OCI-LY1 (cell line): ENCODE measurements around the gene HCK.

Experiments
- H2AFZ ChIP-seq: fragments of 200-600 bp; sonication (generic), shearing (Covaris generic); 2 replicates; pipeline ENCODE4 v1.6.0; 2014; ENCODE audit warnings: antibody characterized with exemption, mild to moderate bottlenecking, low read length
- H3F3A ChIP-seq: fragments of 200-600 bp; sonication (generic), shearing (Covaris generic); 2 replicates; pipeline ENCODE4 v1.6.0; 2014; ENCODE audit warnings: mild to moderate bottlenecking, antibody characterized with exemption, low read length, moderate library complexity; ENCODE audit not compliant: insufficient read depth
- H3K27ac ChIP-seq: fragments of 200-600 bp; sonication (generic); 2 replicates; pipeline ENCODE4 v1.5.1; 2014; ENCODE audit warnings: low read length, mixed run types, mild to moderate bottlenecking, low read depth; ENCODE audit not compliant: poor library complexity, severe bottlenecking
- H3K27me3 ChIP-seq: fragments of 200-600 bp; sonication (generic); 2 replicates; pipeline ENCODE4 v1.6.0; 2014; ENCODE audit warnings: antibody characterized with exemption, mild to moderate bottlenecking, low read length, moderate library complexity; ENCODE audit not compliant: insufficient read depth
- H3K36me3 ChIP-seq: fragments of 200-600 bp; sonication (generic); 2 replicates; pipeline ENCODE4 v1.6.1; 2014; ENCODE audit warnings: mild to moderate bottlenecking, antibody characterized with exemption, low read length, moderate library complexity, mixed read lengths; ENCODE audit not compliant: insufficient read depth
- H3K4me1 ChIP-seq: fragments of 200-600 bp; sonication (generic); 2 replicates; pipeline ENCODE4 v1.5.1; 2014; ENCODE audit warnings: mild to moderate bottlenecking, low read length, moderate library complexity; ENCODE audit not compliant: insufficient read depth, severe bottlenecking
- H3K4me2 ChIP-seq: fragments of 200-600 bp; sonication (generic), shearing (Covaris generic); 2 replicates; pipeline ENCODE4 v1.6.1; 2014; ENCODE audit warnings: low read length
- H3K4me3 ChIP-seq: fragments of 200-600 bp; sonication (generic); 2 replicates; pipeline ENCODE4 v1.5.1; 2014; ENCODE audit warnings: low read length, low read depth, mild to moderate bottlenecking, mixed read lengths; ENCODE audit not compliant: poor library complexity, severe bottlenecking
- H3K79me2 ChIP-seq: fragments of 200-600 bp; shearing (Covaris generic); 2 replicates; pipeline ENCODE4 v1.6.1; 2016; ENCODE audit warnings: mixed run types, low read length, mixed read lengths; ENCODE audit not compliant: insufficient read depth
- H3K9ac ChIP-seq: fragments of 200-600 bp; sonication (generic), shearing (Covaris generic); 2 replicates; pipeline ENCODE4 v1.6.1; 2014; ENCODE audit warnings: mild to moderate bottlenecking, low read length, mixed read lengths
- H3K9me2 ChIP-seq: fragments of 200-600 bp; sonication (generic), shearing (Covaris generic); 2 replicates; pipeline ENCODE4 v1.6.1; 2014; ENCODE audit warnings: low read depth, mild to moderate bottlenecking, low read length, mixed read lengths
- H3K9me3 ChIP-seq: fragments of 200-600 bp; shearing (Covaris generic); 2 replicates; pipeline ENCODE4 v1.6.1; 2014; ENCODE audit warnings: low read length, mixed read lengths
- H4K20me1 ChIP-seq: fragments of 200-600 bp; sonication (generic), shearing (Covaris generic); 2 replicates; pipeline ENCODE4 v1.6.0; 2016; ENCODE audit warnings: mild to moderate bottlenecking, low read length; ENCODE audit not compliant: insufficient read depth
- EZH2 ChIP-seq: fragments of 200-600 bp; sonication (generic), shearing (Covaris generic); IDR thresholded peaks from 2 replicates; pipeline ENCODE4 v1.8.0; 2017; ENCODE audit warnings: borderline replicate concordance, mixed run types, mild to moderate bottlenecking, antibody characterized with exemption, low read length, moderate library complexity, mixed read lengths
- TF ChIP-seq, protein P1 (sequence below): fragments of 200-600 bp; sonication (generic), shearing (Covaris generic); IDR thresholded peaks from 2 replicates; pipeline ENCODE4 v1.5.1; 2017; ENCODE audit warnings: mild to moderate bottlenecking, antibody characterized with exemption, low read length, moderate library complexity, mixed read lengths

The HCK gene

GRCh38 chr20:32111753-32112152 is 59.7 kb downstream of the HCK start:
- no peak overlapping the region; the same call in 1 of the 2 replicates for H3K9ac ChIP-seq
- peaks cover 58% of the 10 kb centered on the region for H3K79me2 ChIP-seq
- H4K20me1 ChIP-seq = no peaks in the 10 kb centered on the region
- H3K4me1 ChIP-seq = peaks cover 15% of the 10 kb centered on the region
- H3K4me2 ChIP-seq = peak overlapping the region; percentile 90; the same call in 1 of the 2 replicates
- no peak overlapping the region for H3K27ac ChIP-seq
- no peaks in the 10 kb centered on the region for H3K9me3 ChIP-seq
- H3K4me3 ChIP-seq = no peak overlapping the region
- no peak overlapping the region for H2AFZ ChIP-seq
- H3K9me2 ChIP-seq = no peaks in the 10 kb centered on the region
- no peaks in the 10 kb centered on the region for H3F3A ChIP-seq
- TF ChIP-seq, protein P1, sequence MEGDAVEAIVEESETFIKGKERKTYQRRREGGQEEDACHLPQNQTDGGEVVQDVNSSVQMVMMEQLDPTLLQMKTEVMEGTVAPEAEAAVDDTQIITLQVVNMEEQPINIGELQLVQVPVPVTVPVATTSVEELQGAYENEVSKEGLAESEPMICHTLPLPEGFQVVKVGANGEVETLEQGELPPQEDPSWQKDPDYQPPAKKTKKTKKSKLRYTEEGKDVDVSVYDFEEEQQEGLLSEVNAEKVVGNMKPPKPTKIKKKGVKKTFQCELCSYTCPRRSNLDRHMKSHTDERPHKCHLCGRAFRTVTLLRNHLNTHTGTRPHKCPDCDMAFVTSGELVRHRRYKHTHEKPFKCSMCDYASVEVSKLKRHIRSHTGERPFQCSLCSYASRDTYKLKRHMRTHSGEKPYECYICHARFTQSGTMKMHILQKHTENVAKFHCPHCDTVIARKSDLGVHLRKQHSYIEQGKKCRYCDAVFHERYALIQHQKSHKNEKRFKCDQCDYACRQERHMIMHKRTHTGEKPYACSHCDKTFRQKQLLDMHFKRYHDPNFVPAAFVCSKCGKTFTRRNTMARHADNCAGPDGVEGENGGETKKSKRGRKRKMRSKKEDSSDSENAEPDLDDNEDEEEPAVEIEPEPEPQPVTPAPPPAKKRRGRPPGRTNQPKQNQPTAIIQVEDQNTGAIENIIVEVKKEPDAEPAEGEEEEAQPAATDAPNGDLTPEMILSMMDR = no peak
- no peak for TF ChIP-seq EZH2
- no peaks in the 10 kb centered on the region for H3K27me3 ChIP-seq
- no peaks in the 10 kb centered on the region for H3K36me3 ChIP-seq

GRCh38 chr20:32112841-32113240 is 60.8 kb downstream of the HCK start:
- Histone ChIP-seq H3K27ac (no peak overlapping the region), H3K79me2 (peaks cover 66% of the 10 kb centered on the region), H3K4me1 (peaks cover 15% of the 10 kb centered on the region), H3F3A (no peaks in the 10 kb centered on the region), H3K9ac (no peak overlapping the region), H4K20me1 (no peaks in the 10 kb centered on the region), H2AFZ (no peak overlapping the region), H3K27me3 (no peaks in the 10 kb centered on the region), H3K9me2 (no peaks in the 10 kb centered on the region), H3K9me3 (no peaks in the 10 kb centered on the region), H3K4me2 (no peak overlapping the region), H3K4me3 (no peak overlapping the region), H3K36me3 (no peaks in the 10 kb centered on the region)
- TF ChIP-seq, protein P1 = no peak
- TF ChIP-seq EZH2 = no peak

DNA sequence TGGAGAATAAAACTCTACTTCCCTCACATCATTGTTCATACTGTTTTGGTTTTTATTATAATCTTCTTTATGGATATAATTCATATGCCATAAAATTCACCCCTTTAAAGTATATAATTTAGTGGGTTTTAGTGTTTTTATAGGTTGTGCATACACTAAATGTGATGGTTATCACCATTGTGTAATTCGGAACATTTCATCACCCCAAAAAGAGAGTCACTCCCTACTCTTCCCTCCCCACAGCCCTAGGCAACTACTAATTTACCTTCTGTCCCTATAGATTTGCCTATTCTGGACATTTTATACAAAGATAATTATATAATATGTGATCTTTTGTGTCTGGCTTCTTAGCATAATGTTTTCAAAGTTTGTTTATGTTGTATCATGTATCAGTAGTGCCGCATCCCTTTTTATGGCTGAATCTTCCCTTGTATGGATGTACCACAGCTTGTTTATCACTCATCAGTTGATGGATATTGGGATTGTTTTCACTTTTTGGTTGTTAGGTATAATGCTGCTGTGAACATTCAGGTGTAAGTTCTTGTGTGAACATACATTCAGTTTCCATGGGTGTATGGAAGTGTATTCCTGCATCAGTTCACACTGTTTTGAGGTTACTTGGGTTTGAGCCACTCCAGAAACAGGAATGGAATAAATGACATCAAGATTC is 61.7 kb downstream of the HCK start:
- no peaks in the 10 kb centered on the region for H3K27me3 ChIP-seq
- H3K4me3 ChIP-seq = no peak overlapping the region
- H2AFZ ChIP-seq = no peak overlapping the region
- H3K79me2 ChIP-seq = peaks cover 74% of the 10 kb centered on the region
- H3K4me1 ChIP-seq = peaks cover 15% of the 10 kb centered on the region
- no peaks in the 10 kb centered on the region for H3K9me3 ChIP-seq
- no peak for TF ChIP-seq EZH2
- TF ChIP-seq, protein P1 = no peak
- no peak overlapping the region for H3K4me2 ChIP-seq
- no peak overlapping the region for H3K9ac ChIP-seq
- H4K20me1 ChIP-seq = no peaks in the 10 kb centered on the region
- peaks cover 2% of the 10 kb centered on the region; the same call in 1 of the 2 replicates for H3K36me3 ChIP-seq
- no peaks in the 10 kb centered on the region for H3F3A ChIP-seq
- no peaks in the 10 kb centered on the region for H3K9me2 ChIP-seq
- no peak overlapping the region for H3K27ac ChIP-seq
